Stimulated activated CD4-positive, alpha-beta T cell treated with anti-CD3 and anti-CD28 coated beads, Interleukin-2, amount 100 ng/mL, for 48 hours (primary cell): ENCODE measurements around the gene TSGA10IP.
A peak's percentile ranks its signal among the peaks of the same experiment; 100 is the strongest.
"Not testable (repeated sequence)": the region's sequence is repeated elsewhere in the genome, so short reads cannot be mapped to it uniquely, and the experiment has no call there.

Experiments used
- DNase-seq, 2 donors: peaks; one replicate each; pipeline ENCODE4 v3.0.0-alpha.2; 2020

TSGA10IP gene

GRCh38 chr11:65947603-65948125 is 2.4 kb downstream of the TSGA10IP start:
- DNase-seq = no peak

DNA sequence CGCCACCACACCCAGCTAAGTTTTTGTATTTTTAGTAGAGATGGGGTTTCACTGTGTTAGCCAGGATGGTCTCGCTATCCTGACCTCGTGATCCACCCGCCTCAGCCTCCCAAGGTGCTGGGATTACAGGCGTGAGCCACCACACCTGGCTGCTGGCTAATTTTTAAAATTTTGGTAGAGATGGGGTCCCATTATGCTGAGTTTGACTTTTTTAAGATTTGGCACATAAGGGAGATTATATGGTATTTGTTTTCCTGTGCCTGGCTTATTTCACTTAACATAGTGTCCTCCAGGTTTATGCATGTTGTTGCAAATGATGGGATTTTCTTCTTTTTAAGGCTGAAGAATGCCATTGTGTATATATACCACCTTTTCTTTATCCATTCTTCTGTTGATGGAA is 5.4 kb downstream of the TSGA10IP start:
- DNase-seq = not testable (repeated sequence)

DNA sequence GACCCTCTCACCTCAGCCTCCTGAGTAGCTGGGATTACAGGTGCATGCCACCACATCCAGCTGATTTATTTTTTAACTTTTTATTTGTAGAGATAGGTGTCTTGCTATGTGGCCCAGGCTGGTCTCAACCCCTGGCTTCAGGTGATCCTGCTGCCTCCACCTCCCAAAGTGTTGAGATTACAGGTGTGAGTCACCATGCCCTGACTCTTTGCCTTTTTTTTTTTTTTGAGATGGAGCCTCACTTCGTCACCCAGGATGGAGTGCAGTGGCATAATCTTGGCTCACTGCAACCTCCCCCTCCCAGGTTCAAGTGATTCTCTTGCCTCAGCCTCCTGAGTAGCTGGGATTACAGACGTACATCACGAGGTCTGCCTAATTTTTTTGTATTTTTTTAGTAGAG is 6.4 kb downstream of the TSGA10IP start:
- DNase-seq = not testable (repeated sequence)

- DNase-seq = no peak
These were observed 6.8 kb downstream of the TSGA10IP start for GRCh38 chr11:65952052-65952521.

GRCh38 chr11:65953471-65953870 is 8.2 kb downstream of the TSGA10IP start:
- no peak for DNase-seq

DNA sequence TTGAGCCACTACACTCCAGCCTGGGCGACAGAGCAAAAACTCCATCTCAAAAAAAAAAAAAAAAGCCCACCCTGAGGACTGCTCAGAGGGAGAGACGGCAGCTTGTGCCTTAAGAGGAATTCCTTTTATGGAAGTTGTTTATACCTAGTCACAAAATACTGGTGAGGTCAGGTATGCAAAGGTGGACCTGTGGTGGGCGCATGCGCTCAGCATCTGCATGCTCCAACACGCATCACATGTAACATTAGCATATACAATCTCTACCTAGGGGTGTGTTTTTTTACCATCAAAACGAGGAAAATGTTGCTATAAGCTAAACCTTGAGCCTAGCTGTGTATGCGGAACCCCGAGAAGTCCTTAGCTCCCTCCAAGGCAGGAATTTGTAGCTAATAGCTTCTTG is 9.5 kb downstream of the TSGA10IP start:
- DNase-seq = no peak

GRCh38 chr11:65958291-65958690 is 13.0 kb downstream of the TSGA10IP start:
- no peak for DNase-seq

DNA sequence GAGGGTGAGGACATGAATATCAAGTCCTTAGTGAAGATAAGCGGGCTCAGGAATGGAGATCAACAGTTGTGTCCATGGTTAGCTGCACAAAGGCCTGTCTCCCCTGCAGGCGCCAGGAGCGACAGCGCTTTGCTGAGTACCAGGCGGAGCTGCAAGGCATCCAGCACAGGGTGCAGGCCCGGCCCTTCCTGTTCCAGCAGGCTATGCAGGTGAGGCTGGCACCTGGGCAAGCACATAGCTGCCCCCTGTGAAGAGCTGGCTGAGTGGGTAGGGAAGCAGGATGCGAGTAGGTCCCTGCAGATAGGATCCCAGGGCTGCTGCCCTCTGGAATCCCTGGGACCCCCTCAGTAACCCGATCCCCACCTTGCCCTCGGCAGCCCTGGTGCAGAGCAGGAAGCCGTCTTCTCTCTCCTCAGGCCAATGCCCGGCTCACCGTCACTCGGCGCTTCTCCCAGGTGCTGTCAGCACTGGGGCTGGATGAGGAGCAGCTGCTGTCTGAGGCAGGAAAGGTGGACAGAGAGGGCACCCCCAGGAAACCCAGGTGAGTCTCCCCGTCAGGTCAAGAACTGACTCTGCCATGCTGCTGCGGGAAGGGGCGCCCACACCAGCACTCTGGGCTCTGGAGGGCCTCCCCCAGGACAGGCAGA is 13.6 kb downstream of the TSGA10IP start:
- no peak for DNase-seq

GRCh38 chr11:65960824-65961266 is 15.6 kb downstream of the TSGA10IP start:
- no peak for DNase-seq

DNA sequence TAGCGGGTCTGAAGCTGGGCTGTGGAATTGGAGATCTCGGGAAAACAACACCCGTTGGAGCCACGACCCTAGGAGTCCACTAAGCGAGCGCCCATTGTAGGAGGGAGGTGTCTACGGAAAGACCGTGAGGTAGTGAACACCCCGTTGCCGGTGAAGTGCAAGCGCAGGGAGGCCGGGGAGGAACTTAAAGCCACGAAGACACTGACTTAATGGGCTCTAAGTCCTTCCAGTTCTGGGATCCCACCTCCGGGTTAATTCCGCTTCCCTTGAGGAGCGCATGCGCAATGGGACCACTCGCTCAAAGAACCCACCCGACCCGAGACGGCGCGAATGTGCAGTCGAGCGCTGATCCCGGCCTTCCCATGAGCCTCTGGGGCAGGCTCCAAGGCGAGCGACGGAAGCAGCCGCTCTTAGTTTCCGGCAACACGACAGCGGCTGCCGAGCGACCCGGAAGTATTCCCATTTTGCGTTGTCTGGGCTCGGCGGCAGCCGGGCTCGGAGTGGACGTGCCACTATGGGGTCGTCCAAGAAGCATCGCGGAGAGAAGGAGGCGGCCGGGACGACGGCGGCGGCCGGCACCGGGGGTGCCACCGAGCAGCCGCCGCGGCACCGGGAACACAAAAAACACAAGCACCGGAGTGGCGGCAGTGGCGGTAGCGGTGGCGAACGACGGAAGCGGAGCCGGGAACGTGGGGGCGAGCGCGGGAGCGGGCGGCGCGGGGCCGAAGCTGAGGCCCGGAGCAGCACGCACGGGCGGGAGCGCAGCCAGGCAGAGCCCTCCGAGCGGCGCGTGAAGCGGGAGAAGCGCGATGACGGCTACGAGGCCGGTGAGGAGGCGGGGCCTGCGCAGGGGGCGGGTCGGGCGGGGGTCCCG is 16.2 kb downstream of the TSGA10IP start, which contains the start of gene SART1:
TSS of gene SART1 (plus strand) at position 468 of the 874 bp plus-strand sequence. CDS start at position 515, 47 bp downstream.
- DNase-seq = peak; percentile 89 to 92

DNA sequence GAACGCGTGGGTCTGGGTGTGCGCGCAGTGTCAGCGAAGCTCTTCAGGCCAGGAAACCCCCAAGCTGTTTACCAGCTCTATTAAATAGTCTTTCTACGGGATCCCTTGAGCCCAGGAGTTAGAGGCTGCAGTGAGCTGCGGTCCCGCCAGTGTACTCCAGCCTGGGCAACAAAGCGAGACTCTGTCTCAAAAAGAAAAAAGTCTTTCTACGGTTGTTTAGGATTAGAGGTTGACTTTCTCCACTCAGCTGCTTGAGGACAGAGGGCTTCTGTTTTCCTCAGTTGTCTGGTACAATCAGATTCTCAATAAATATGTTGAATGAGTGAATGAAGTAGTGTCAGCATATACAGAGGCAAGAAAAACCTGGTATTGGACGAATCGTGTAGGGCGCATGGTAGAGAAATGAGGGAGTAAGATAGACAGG is 16.9 kb downstream of the TSGA10IP start:
- DNase-seq = no peak

DNA sequence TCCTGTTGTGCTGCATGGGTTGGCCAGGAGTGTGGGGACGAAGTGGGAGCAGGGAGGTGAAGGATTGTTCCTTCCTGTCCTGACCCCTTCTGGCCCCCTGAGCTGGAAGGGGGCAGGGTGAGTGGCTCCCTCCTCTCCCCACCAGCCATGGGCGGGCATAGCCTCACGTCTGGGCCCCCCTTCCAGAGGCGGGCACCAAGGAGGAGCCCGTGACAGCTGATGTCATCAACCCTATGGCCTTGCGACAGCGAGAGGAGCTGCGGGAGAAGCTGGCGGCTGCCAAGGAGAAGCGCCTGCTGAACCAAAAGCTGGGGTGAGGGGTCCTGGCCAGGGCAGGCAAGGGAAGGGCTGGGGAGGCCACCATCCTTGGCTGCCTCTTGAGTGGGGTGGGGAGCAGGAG is 19.6 kb downstream of the TSGA10IP start:
- DNase-seq = no peak

GRCh38 chr11:65965986-65966762 is 20.9 kb downstream of the TSGA10IP start:
- no peak for DNase-seq

DNA sequence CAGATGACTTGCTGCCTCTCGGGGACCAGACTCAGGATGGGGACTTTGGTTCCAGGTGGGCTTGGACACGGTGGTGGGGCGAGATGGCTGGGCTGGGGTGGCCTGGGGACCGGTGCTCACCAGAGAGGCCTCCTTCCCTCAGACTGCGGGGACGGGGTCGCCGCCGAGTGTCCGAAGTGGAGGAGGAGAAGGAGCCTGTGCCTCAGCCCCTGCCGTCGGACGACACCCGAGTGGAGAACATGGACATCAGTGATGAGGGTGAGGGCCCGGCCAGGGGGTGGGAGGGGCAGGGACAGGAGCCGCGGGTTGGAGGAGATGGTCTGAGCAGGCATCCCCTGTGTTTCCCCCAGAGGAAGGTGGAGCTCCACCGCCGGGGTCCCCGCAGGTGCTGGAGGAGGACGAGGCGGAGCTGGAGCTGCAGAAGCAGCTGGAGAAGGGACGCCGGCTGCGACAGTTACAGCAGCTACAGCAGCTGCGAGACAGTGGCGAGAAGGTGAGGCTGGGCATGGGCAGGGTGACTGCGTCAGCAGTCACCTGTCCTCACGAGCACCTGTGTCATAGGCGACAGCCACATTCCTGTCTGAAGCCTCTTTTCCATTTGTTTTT is 22.2 kb downstream of the TSGA10IP start:
- DNase-seq = no peak

DNA sequence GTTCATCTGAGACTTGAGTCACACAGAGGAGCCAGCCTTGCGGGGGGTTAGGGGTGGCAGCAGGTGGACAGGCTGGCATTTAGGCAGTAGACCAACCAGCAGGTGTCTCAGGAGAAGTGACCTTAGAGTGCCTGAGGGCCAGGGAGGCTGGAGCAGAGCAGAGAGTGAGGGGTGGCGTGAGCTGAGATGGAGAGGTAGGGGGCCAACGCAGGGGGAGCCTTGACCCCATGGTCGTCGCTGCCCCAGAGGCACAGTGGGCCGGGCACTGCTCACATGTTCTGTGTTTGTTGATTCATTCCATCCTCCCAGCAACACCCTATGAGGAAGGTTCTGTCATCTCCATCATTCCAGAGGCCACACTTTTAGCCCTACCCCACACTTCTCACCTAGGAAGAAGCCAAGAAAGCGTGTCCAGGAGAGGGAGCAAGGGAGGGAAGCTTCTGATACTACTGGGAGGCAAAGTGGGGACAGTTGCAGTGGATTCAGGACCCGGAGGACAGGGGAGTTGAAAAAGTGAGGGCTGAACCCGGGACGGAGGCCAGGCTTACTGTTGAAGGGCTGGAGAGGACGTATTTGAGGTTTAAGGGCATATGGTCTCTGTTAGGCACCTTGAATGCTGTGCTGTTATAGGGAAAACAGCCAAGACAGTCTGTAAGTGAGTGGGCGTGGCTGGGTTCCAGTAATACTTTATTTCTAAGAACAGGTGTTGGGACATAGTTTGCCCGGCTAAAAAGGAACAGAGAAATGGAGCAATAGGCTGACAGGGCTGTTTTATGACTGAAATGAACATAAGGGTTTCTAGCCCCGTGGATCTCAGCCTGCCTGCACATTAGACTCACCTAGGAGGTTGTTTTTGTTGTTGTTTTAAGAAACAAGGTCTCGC is 23.6 kb downstream of the TSGA10IP start:
- no peak for DNase-seq

DNA sequence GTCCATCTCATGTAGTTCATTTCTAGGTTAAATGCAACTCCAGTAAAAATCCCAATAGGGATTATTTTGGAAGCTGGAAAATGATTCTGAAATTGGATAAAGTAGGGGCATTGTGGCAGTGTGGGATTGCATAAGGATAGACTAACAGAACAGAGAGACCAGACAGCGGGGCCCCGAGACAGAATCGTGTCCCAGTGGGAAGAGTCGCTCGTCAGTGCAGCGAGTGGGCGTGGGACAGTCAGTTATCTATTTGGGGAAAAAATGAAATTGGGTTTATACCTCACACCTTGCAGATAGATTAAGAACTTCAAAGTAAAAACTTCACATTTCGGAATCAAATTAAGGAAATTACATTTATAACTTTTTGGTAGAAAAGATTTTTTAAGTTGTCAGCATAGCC is 26.8 kb downstream of the TSGA10IP start:
- no peak for DNase-seq

GRCh38 chr11:65973439-65974110 is 28.3 kb downstream of the TSGA10IP start:
- no peak for DNase-seq

DNA sequence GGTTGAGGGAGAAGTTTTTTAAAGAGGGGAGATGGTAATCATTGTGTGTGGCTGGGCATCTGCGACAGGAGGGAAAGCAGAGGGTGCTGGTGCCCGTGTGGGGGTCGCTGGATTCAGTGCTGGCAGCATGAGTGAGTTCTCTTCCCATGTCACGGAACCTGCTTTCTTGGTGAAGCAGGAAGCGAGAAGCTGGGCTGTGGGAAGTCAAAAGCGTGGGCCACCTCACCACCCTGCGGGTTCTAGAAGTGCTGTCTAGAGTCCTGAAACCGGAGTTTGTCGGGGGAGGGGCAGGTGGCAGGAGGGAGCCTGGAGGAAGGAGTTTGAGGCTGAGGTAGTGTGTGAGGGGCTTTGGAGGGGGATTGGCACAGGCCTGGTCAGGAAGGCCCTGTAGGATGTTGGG is 30.5 kb downstream of the TSGA10IP start:
- no peak for DNase-seq

DNA sequence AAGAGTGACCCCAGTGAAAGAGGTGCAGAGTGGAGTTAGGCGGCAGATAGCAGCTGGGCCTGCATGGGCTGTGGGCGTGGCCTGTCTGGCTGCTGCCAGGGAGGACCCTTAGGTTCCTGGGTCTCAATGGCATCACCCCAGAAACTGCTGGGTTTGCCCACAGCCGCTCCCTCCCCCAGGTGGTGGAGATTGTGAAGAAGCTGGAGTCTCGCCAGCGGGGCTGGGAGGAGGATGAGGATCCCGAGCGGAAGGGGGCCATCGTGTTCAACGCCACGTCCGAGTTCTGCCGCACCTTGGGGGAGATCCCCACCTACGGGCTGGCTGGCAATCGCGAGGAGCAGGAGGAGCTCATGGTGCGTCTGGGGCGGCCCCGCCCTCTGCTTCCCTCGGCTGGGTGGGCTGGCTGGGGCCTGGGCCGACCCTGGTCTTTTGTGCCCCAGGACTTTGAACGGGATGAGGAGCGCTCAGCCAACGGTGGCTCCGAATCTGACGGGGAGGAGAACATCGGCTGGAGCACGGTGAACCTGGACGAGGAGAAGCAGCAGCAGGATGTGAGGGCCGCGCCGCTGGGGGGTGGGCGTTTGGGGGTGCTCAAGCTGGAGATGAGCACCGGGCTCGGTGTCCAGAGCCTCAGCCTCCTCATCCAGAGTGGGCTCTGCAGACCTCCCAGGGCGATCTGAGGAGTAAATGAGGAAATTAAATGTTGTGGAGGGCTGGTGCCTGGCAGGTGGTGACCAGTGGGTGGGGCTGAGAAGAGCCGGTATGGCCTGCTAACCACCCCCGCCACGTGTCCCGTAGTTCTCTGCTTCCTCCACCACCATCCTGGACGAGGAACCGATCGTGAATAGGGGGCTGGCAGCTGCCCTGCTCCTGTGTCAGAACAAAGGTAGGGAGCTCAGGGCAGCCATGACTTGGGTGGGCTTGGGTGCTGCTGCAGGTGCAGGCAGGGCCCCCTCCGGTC is 31.2 kb downstream of the TSGA10IP start:
- no peak for DNase-seq
